ELF-1 (cell line): ENCODE measurements around the gene CST6.
A peak's percentile ranks its signal among the peaks of the same experiment; 100 is the strongest.
"Not testable (repeated sequence)": the region's sequence is repeated elsewhere in the genome, so short reads cannot be mapped to it uniquely, and the experiment has no call there.

Source experiments
- DNase-seq: peaks from one replicate; pipeline ENCODE4 v3.0.0-alpha.2; 2016; ENCODE audit warnings: low read depth, low spot score

CST6 gene

DNA sequence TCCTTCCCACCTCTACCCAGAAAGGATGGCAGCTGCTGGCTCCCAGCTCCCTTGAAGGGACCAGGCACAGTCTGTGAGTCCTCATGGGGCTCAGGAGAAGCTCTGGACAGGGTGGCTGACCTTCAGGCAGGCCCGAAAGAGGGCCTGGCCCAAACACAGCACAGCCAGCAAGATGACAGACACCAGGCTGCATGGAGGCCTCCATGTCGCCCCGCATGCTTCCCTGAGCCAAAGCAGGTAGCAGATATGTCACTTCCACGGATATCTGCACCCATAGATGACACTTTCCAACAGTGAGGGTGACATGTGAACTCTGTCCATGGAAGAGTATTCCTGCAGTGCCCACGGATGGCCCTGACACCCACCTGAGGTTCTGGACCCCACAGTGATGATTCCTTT is 28.2 kb upstream of the CST6 start:
- DNase-seq: no peak

- no peak for DNase-seq
Measured at GRCh38 chr11:65987336-65987735, 24.5 kb upstream of the CST6 start.

GRCh38 chr11:65988791-65989592 is 22.8 kb upstream of the CST6 start:
- DNase-seq: peak; percentile 97

GRCh38 chr11:65992056-65992455 is 19.8 kb upstream of the CST6 start:
- DNase-seq: no peak

DNA sequence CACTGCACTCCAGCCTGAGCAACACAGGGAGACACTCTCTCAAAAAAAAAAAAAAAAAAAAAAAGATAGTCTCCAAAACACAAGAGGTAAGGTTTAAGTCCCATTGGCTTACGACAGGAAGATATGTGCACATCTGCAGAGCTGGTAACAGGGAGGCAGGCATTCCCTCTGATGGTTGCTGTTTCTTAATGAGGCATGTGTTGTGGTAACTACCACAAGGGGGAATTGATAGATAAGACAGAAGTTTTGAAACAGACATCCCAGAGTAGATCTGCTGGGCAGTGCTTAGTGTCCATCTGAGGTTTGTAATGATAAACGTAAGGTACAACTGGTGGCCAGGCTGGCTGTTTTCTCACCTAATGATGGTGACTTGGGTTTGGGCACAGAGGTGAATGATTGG is 14.5 kb upstream of the CST6 start:
- no peak for DNase-seq

GRCh38 chr11:66001942-66002647 is 9.7 kb upstream of the CST6 start, which contains the start of the genes BANF1 and EIF1AD:
TSS of gene BANF1 (plus strand) at chr11:66002503. CDS start at chr11:66003251, 748 bp downstream.
TSS of gene EIF1AD (minus strand) at chr11:66002157. CDS start at chr11:66000389, 1,768 bp downstream.
- DNase-seq: peak; percentile 98

DNA sequence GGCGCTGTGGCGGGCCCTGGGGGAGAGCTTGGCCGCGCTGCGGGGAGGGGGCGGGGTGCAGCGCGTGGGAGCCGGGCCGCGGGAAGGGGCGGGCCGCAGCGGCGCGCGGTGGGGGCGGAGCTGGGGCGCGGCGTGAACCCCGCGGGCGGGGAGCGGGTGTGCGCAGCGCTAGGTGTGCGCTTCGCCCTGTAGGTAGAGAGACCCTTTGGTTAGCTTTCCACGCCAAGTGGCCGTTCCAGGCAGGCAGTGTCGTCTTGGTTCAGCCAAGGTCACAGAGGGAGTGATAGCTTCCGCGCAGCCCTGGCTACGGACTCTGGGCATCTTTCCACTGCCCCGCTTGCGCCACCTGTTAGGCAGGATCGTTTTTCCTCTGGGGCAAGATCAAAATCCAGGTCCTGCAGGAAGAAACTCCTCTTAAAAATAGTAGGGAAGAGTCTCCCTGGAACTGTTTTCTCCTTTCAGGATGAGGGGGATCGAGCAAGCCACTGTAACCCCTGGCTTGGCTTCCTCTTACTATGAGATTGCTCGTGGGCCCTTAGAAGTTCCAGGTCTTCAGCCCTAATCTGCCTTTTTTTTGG is 9.1 kb upstream of the CST6 start:
- no peak for DNase-seq

DNA sequence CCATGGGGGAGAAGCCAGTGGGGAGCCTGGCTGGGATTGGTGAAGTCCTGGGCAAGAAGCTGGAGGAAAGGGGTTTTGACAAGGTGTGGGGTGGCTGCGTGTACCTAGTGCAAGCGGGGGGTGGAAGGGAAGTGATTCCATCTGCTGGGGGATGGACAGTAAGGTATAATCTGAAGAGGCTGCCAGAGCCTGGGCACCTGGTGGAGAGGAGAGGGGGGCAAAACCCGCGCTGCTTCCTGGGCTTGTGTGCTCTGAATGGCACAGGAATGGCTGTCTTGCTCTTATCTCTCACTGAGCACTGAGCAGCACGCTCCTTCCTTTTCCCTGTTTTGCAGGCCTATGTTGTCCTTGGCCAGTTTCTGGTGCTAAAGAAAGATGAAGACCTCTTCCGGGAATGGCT is 8.5 kb upstream of the CST6 start:
- no peak for DNase-seq

DNA sequence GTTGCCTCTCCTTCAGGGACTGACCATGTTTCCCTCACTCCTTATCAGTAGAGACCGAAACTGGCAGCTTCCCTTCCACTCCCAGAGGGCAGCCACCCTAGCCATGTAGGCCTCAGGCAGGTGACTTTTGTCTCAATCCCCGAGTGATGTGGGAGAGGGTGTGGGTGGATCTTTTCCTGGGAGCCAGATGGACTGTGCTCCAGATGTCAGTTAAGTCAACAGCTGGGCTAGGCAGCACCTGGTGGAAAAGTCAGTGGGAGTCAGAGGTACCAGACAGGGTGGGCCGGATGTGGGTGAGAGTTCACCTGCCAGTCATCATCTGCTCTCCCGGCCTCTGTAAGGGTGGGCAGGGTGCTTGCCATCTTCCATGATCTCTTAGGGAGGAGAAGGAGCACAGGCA is 7.6 kb upstream of the CST6 start:
- no peak for DNase-seq

GRCh38 chr11:66006134-66006890 is 5.5 kb upstream of the CST6 start:
- DNase-seq: no peak

- DNase-seq: peak; percentile 28
Measured at GRCh38 chr11:66006891-66007176, 5.0 kb upstream of the CST6 start.

GRCh38 chr11:66007201-66007634 is 4.6 kb upstream of the CST6 start:
- DNase-seq: peak; percentile 40

- DNase-seq: no peak
Measured at GRCh38 chr11:66008095-66008467, 3.7 kb upstream of the CST6 start.

DNA sequence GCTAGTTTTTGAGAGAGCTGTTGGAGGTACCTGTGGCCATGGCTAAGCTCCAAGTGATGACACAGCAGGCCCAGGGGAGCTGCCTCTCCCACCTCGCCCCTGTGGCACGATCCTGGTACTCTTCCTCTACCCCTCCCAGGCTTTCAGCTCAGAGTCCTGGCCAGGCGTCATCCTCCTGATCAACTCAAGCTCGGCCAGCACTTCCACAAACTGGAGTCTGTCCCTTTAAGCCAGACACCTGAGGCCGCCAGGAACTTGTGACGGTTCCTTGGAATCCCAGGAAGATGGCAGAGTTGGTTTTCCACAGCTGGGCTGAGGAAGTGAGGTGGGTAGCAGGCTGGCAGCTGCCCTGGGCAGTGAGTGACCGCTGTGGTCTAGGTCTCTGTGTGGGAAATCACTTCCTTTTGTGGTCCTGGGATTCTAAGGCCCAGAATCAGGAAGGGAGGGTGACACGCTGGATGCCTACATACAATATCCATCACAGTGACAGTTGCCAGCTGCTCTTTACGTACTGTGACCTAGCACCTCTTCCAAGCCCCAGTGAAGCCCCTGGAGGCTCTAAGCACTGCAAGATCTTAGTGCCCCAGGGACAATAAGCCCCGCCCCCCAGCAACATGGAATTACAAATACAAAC is 3.2 kb upstream of the CST6 start:
- DNase-seq: peak; percentile 47

- not testable (repeated sequence) for DNase-seq
Measured at GRCh38 chr11:66010036-66010435, 1.8 kb upstream of the CST6 start.

DNA sequence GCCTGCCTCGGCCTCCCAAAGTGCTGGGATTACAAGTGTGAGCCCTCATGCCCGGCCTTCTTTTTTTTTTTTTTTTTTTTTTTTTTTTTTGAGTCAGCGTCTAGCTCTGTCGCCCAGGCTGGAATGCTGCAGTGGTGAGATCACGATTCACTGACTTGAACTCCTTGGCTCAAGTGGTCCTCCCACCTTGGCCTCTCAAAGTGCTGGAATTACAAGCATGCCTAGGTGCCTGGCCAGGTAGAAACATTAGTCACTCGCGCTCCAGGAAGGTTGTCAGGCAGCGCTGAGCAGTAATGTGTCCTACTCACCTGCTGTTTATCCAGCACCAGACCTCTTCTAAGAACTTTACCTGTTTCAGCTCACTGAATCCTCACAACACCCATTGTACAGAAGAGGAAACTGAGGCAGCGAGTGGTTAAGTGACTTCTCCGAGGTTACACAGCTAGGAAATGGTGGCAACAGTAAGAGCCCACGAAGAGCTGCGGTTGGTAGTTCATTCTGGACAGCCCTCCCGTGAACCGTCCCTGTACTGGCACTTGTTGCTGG is 496 bp upstream of the CST6 start:
- DNase-seq: peak; percentile 91

DNA sequence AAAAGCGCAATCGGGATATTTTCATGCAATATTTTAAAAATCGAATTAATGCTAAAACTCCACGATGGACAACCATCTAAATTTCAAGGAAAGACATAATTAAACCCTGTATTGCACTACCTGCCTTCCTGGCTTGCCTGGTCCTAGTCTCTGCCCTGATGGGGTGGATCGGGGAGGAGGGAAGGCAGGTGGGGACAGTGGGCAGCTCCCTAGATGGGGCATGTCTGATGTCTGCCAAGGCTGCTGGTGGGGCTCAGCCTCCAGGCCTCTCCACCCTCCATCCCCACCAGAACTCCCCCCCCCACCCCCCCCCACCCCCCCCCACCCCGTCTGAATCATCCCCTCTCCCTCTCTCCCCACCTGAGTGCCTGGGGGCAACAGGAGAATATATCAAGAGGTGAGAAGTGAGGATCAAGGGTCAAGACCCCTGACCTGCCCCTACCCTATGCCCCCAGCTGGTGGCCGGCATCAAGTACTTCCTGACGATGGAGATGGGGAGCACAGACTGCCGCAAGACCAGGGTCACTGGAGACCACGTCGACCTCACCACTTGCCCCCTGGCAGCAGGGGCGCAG is 650 bp downstream of the CST6 start:
- no peak for DNase-seq

GRCh38 chr11:66012946-66013761 is 1.3 kb downstream of the CST6 start:
- peak; percentile 67 for DNase-seq

DNA sequence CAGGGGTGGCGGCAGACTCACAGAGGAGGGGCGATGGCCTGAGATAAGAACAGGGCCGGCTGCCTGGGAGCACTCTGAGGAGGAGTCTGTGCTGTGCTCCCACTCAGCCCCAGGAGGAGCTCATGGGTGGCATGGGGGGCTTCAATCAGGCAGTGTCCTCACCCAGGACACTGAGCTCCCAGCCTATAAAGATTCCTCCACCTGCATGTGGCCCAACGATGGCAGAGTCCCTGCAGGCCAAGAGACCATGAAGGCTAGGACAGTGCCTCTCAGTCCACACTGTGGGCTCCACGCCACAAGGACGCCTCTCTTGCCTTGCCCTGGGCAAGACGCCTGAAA is 1.9 kb downstream of the CST6 start:
- no peak for DNase-seq

- DNase-seq: no peak
Measured at GRCh38 chr11:66014804-66015453, 3.1 kb downstream of the CST6 start.
